GM23338 (cell line): Measurements from ENCODE around the gene MFF.

ENCODE experiments used
- TF ChIP-seq, protein P1 (sequence below): IDR thresholded peaks from 2 replicates; pipeline ENCODE4 v1.6.1; 2016; ENCODE audit warnings: antibody characterized with exemption
- TF ChIP-seq, protein P2 (sequence below), 2 experiments: fragments of 200-600 bp in 1 of 2; sonication (generic) in 1 of 2; conservative IDR thresholded peaks; 2 replicates each; pipeline versions ENCODE4 v1.5.1 to v1.6.1; 2016 to 2017; ENCODE audit warnings: antibody characterized with exemption in 2 of 2, low read depth in 2 of 2, mild to moderate bottlenecking in 2 of 2, moderate library complexity in 1 of 2

DNA sequence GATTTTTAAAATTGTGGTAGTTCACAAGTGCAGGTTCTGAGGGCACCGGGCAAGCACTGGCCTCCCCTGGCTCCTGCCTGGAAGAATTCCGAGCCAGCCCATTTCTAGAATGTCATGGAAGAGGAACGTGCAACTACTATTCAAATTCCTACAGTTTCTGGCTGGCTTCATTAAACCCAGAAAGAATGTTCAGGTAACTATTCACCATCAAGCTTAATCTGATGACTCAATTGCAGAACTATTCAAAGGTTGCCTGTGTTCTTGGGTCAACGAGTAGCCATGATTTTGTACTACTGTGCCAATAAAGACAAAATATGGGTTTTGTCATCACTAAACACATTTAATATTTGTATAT is 14.3 kb upstream of the MFF start:
- TF ChIP-seq, protein P1, sequence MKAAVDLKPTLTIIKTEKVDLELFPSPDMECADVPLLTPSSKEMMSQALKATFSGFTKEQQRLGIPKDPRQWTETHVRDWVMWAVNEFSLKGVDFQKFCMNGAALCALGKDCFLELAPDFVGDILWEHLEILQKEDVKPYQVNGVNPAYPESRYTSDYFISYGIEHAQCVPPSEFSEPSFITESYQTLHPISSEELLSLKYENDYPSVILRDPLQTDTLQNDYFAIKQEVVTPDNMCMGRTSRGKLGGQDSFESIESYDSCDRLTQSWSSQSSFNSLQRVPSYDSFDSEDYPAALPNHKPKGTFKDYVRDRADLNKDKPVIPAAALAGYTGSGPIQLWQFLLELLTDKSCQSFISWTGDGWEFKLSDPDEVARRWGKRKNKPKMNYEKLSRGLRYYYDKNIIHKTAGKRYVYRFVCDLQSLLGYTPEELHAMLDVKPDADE, result no peak
- TF ChIP-seq, protein P2, sequence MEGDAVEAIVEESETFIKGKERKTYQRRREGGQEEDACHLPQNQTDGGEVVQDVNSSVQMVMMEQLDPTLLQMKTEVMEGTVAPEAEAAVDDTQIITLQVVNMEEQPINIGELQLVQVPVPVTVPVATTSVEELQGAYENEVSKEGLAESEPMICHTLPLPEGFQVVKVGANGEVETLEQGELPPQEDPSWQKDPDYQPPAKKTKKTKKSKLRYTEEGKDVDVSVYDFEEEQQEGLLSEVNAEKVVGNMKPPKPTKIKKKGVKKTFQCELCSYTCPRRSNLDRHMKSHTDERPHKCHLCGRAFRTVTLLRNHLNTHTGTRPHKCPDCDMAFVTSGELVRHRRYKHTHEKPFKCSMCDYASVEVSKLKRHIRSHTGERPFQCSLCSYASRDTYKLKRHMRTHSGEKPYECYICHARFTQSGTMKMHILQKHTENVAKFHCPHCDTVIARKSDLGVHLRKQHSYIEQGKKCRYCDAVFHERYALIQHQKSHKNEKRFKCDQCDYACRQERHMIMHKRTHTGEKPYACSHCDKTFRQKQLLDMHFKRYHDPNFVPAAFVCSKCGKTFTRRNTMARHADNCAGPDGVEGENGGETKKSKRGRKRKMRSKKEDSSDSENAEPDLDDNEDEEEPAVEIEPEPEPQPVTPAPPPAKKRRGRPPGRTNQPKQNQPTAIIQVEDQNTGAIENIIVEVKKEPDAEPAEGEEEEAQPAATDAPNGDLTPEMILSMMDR (conservative IDR thresholded peaks at IDR 0.05; ENCODE audit: low read depth in 2 of 2), result no peak
